Esophagus squamous epithelium (tissue), 5 donors: ENCODE data around the gene PSENEN. TPM values are rescaled to one million over a fixed set of nuclear protein-coding genes. Genes with fewer than 3 reads are reported as not detected.
"Not testable (repeated sequence)": the region's sequence is repeated elsewhere in the genome, so short reads cannot be mapped to it uniquely, and the experiment has no call there.

ENCODE experiments used
- DNase-seq: peaks from one replicate; lab custom pipeline; 2025; lab: John Stamatoyannopoulos, UW
- H3K27ac ChIP-seq, 4 donors: fragments of 200-600 bp; sonication (generic); one replicate each; pipeline ENCODE4 v1.5.1; 2016 to 2019; ENCODE audit warnings: mild to moderate bottlenecking in 1 of 4
- H3K27me3 ChIP-seq, 4 donors: fragments of 200-600 bp; sonication (generic); 1 replicate in 3 of 4; 2 replicates in 1 of 4; pipeline versions ENCODE4 v1.5.1 to v1.6.0; 2017 to 2021; ENCODE audit warnings: antibody characterized with exemption in 1 of 4
- H3K36me3 ChIP-seq, 3 donors: fragments of 200-600 bp; sonication (generic); one replicate each; pipeline ENCODE4 v1.5.1; 2016 to 2019
- H3K4me1 ChIP-seq, 3 donors: fragments of 200-600 bp; sonication (generic); one replicate each; pipeline ENCODE4 v1.5.1; 2017 to 2019
- H3K4me3 ChIP-seq, 4 donors: fragments of 200-600 bp; sonication (generic); 1 replicate in 3 of 4; 2 replicates in 1 of 4; pipeline ENCODE4 v1.5.1; 2016 to 2019; ENCODE audit warnings: mild to moderate bottlenecking in 2 of 4, moderate library complexity in 1 of 4
- H3K9me3 ChIP-seq, 3 donors: fragments of 200-600 bp; sonication (generic); one replicate each; pipeline ENCODE4 v1.5.1; 2016 to 2019
- CTCF ChIP-seq, 6 experiments: fragments of 450-650 bp in 4 of 6; fragments of 200-600 bp in 2 of 6; sonication (generic) in 2 of 6; IDR thresholded peaks; one replicate each; pipeline ENCODE4 v1.5.1; 2016 to 2019; ENCODE audit warnings: antibody characterized with exemption in 6 of 6, mild to moderate bottlenecking in 4 of 6, moderate library complexity in 4 of 6
- POLR2A ChIP-seq, 4 donors: fragments of 450-650 bp; IDR thresholded peaks; one replicate each; pipeline ENCODE4 v1.6.1; 2017; ENCODE audit warnings: antibody characterized with exemption in 4 of 4, mild to moderate bottlenecking in 4 of 4, moderate library complexity in 3 of 4
- WGBS, 2 donors: methylation state at CpG; one replicate each; pipeline ENCODE4 v1.1.5; 2018; 5-methylcytosine and 5-hydroxymethylcytosine counted together
- intact Hi-C: fragments of 100-400 bp; cut with DNase I; formaldehyde crosslinking; loops from one replicate; pipeline ENCODE4 v1.15.0; 2022
- total RNA-seq, 4 donors: library from RNA; depleted of rRNA; stranded (reverse); fragments of >200 nt; gene quantifications; one replicate each; pipeline ENCODE4 v1.1.0, GENCODE V29; 2016
- donor health status: DM: yes; HTN: yes; CAD: no.

The PSENEN gene
- total RNA-seq, 4 donors from 2014 or later = 23.3 to 33.9 (median 32.3) TPM

DNA sequence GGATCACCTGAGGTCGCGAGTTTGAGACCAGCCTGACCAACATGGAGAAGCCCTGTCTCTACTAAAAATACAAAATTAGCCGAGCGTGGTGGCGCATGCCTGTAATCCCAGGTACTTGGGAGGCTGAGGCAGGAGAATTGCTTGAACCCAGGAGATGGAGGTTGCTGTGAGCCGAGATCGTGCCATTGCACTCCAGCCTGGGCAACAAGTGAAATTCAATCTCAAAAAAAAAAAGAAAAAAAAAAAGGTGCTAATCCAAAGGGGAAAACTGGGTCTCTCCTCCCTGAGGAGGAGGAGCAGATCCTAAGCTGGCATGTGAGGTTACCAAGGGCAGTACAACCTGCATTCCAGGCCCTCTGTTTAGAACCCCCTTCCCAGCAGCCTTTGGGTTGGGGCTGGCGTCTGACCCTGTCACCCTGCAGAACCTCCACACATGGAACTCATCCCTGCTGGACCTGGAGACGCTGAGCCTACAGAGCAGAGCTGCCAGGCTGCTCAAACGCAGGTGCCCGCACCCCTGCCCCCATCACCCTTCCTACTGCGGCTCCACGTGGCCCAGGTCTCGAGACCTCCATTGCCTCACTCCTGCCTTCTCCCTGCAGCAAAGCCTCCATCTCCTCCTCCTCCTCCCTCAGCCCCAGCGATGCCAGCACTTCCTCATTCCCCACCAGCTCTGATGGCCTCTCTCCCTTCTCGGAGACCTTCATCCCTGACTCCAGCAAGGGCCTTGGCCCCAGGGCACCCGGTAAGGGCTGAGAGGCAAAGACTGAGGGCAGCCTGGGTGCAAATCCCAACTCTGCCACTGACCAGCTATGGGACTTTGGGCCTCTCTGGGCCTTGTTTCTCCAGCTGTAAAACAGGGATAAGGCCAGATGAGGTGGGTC lies 19.2 kb downstream of the PSENEN start:
- Histone ChIP-seq H3K36me3 (peaks cover 0 to 93% (median 0%) of the 10 kb centered on the region in 3 donors), H3K4me1 (peaks cover 0 to 3% (median 0%) of the 10 kb centered on the region in 3 donors), H3K27ac (no peak overlapping the region), H3K27me3 (no peaks in the 10 kb centered on the region), H3K4me3 (no peak overlapping the region), H3K9me3 (no peaks in the 10 kb centered on the region)
- intact Hi-C loops = loop anchor here (10.0 kb wide), 1 partner anchor 170 kb away; the partner anchor contains the start of gene LRFN3
- TF ChIP-seq POLR2A (IDR thresholded peaks at IDR 0.05) (no peak), CTCF (IDR thresholded peaks at IDR 0.05) (no peak)
- no peak for DNase-seq
- WGBS, 2 donors = 95 to 97% methylated on average over 10 to 16 of the region's 17 CpGs

DNA sequence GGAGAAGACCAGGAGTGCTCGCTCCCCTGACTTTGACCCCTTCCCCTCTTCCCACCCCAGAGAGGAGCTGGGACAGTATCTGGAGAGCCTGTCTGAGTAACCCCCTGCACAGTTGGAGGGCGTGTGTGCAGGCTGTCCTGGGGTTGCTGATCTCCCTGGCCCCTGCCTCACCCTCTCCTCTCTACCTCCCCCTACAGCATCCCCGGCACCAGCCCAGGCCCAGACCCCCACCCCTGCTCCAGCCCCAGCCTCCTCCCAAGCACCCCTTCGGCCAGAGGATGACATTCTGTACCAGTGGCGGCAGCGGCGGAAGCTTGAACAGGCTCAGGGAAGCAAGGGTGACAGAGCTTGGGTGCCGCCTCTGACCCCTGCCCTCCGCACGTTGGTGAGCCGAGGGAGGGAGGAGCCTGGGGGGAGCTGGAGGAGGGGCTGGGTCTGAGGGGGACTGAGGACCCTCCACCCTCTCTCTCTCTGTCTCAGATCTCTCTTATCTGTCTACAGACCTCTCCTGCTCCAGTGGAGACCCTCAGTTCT lies 21.2 kb downstream of the PSENEN start:
- H3K27me3 ChIP-seq = no peaks in the 10 kb centered on the region
- no peak overlapping the region for H3K4me3 ChIP-seq
- H3K9me3 ChIP-seq = no peaks in the 10 kb centered on the region
- peaks cover 0 to 77% (median 0%) of the 10 kb centered on the region in 3 donors for H3K36me3 ChIP-seq
- no peak for DNase-seq
- H3K27ac ChIP-seq = no peak overlapping the region
- WGBS, 2 donors = 75 to 79% methylated on average over 3 to 5 of the region's 11 CpGs
- TF ChIP-seq CTCF (IDR thresholded peaks at IDR 0.05) (no peak), POLR2A (IDR thresholded peaks at IDR 0.05) (no peak)
- no peaks in the 10 kb centered on the region for H3K4me1 ChIP-seq
- intact Hi-C loops = loop anchor here (10.0 kb wide), 1 partner anchor 168 kb away; the partner anchor contains the start of gene LRFN3

- no peak overlapping the region for H3K4me3 ChIP-seq
- peaks cover 0 to 2% (median 0%) of the 10 kb centered on the region in 3 donors for H3K4me1 ChIP-seq
- H3K9me3 ChIP-seq = no peaks in the 10 kb centered on the region
- DNase-seq = no peak
- WGBS, 2 donors = 82 to 93% methylated on average over 3 to 12 of the region's 34 CpGs
- no peaks in the 10 kb centered on the region for H3K27me3 ChIP-seq
- H3K27ac ChIP-seq = no peak overlapping the region
- TF ChIP-seq POLR2A (IDR thresholded peaks at IDR 0.05) (no peak), CTCF (IDR thresholded peaks at IDR 0.05) (no peak)
- H3K36me3 ChIP-seq = peaks cover 0 to 69% (median 0%) of the 10 kb centered on the region in 3 donors
- intact Hi-C loops = loop anchor here (10.0 kb wide), 1 partner anchor 167 kb away; the partner anchor contains the start of gene LRFN3
These were observed 22.0 kb downstream of the PSENEN start for GRCh38 chr19:35767288-35768081.

DNA sequence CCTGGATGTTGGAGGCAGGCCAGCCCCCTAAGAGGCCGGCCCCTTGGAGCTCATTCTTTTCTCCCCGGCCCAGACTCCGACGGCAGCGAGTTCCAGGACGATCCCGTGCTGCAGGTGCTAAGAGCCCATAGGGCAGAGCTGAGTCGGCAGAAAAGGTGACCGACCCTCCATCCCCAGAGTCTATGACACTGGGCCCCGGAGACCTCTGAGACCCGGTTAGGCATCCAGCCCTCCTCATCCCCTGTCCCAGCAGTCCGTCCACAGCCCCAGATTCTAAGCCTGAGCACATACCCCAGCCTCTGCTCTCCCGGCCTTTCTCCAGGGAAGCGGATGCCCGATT lies 22.6 kb downstream of the PSENEN start:
- intact Hi-C loops = loop anchor here (10.0 kb wide), 1 partner anchor 167 kb away; the partner anchor contains the start of gene LRFN3
- WGBS, 2 donors = 74 to 89% methylated on average over 3 to 6 of the region's 15 CpGs
- Histone ChIP-seq H3K4me3 (no peak overlapping the region), H3K4me1 (peaks cover 0 to 8% (median 0%) of the 10 kb centered on the region in 3 donors), H3K9me3 (no peaks in the 10 kb centered on the region), H3K27me3 (no peaks in the 10 kb centered on the region), H3K36me3 (peaks cover 0 to 64% (median 0%) of the 10 kb centered on the region in 3 donors), H3K27ac (no peak overlapping the region)
- TF ChIP-seq CTCF (IDR thresholded peaks at IDR 0.05) (no peak), POLR2A (IDR thresholded peaks at IDR 0.05) (no peak)
- no peak for DNase-seq

GRCh38 chr19:35772362-35772761 lies 26.9 kb downstream of the PSENEN start:
- H3K9me3 ChIP-seq, H3K27me3 ChIP-seq, H3K27ac ChIP-seq, H3K4me3 ChIP-seq, DNase-seq, intact Hi-C loops: not testable (repeated sequence)
- peaks cover 0 to 21% (median 0%) of the 10 kb centered on the region in 3 donors for H3K36me3 ChIP-seq
- peaks cover 10 to 31% (median 13%) of the 10 kb centered on the region in 3 donors for H3K4me1 ChIP-seq
- 73 to 91% methylated on average over 3 to 4 of the region's 5 CpGs for WGBS, 2 donors
